Measurements from ENCODE around the gene BATF3. TPM values are rescaled to one million over a fixed set of nuclear protein-coding genes. Genes with fewer than 3 reads are reported as not detected.

BATF3 gene
- total and polyA plus RNA-seq, 2 donors (not counting 3 experiments of a cell fraction or from before 2014, with no cell fraction given): 0.69 to 1.9 TPM

- Histone ChIP-seq H3K27ac (ENCODE audit: insufficient read depth, low read depth, low read length) (no peak overlapping the region), H4K20me1 (replicated peaks; ENCODE audit: control insufficient read depth, extremely low read depth, insufficient read depth, low read length) (no peaks in the 10 kb centered on the region), H3K4me2 (ENCODE audit: insufficient read depth, low read length) (no peak overlapping the region), H3K36me3 (ENCODE audit: control insufficient read depth in 2 of 2, extremely low read depth in 1 of 2, insufficient read depth in 2 of 2, low read length in 2 of 2) (no peaks in the 10 kb centered on the region), H3K9ac (replicated peaks; ENCODE audit: extremely low read depth, insufficient read depth, low read length) (no peak overlapping the region), H3K79me2 (ENCODE audit: control insufficient read depth, insufficient read depth, low read length) (no peaks in the 10 kb centered on the region), H3K4me1 (ENCODE audit: control insufficient read depth, extremely low read depth, insufficient read depth, low read length) (no peaks in the 10 kb centered on the region), H3K9me3 (replicated peaks; ENCODE audit: control insufficient read depth, insufficient read depth, low read length) (no peaks in the 10 kb centered on the region), H3K4me3 (replicated peaks in 1 of 3; ENCODE audit: insufficient read depth in 1 of 3, low read depth in 1 of 3, low read length in 3 of 3) (no peak overlapping the region), H3K27me3 (ENCODE audit: control insufficient read depth in 2 of 2, insufficient read depth in 2 of 2, low read length in 2 of 2) (peaks cover 21 to 32% of the 10 kb centered on the region in 2 experiments), H2AFZ (ENCODE audit: low read depth, low read length) (no peak overlapping the region), H3K9me1 (replicated peaks; ENCODE audit: control insufficient read depth, extremely low read depth, insufficient read depth, low read length) (no peaks in the 10 kb centered on the region)
- TF ChIP-seq POLR2AphosphoS5 (IDR thresholded peaks at IDR 0.05; ENCODE audit: insufficient read depth, low read depth, low read length) (no peak), JUN (IDR thresholded peaks at IDR 0.05; ENCODE audit: borderline replicate concordance, insufficient read depth, insufficient read length, low read depth) (no peak), MAX (IDR thresholded peaks at IDR 0.05; ENCODE audit: insufficient read depth, insufficient read length) (no peak), MYC (IDR thresholded peaks at IDR 0.05; ENCODE audit: low read depth, low read length) (no peak), FOS (IDR thresholded peaks at IDR 0.05; ENCODE audit: borderline replicate concordance, insufficient read depth, low read length) (no peak), GATA2 (IDR thresholded peaks at IDR 0.05; ENCODE audit: insufficient read depth, insufficient read length, low read depth, low read length) (no peak), CTCF (IDR thresholded peaks at IDR 0.05; ENCODE audit: extremely low read depth in 1 of 2, insufficient read depth in 1 of 2, low read depth in 1 of 2, low read length in 2 of 2) (no peak), POLR2A (IDR thresholded peaks at IDR 0.05; ENCODE audit: low read depth, low read length) (no peak), EZH2 (IDR thresholded peaks at IDR 0.05; ENCODE audit: borderline replicate concordance, low read depth, low read length, severe bottlenecking) (no peak)
- dilution Hi-C loops (cut with MboI; ENCODE audit: extremely low pct_ligation_motif_present, low sequenced_read_pairs) (no loop called here), intact Hi-C loops (cut with micrococcal nuclease) (no loop called here)
- no peak for FAIRE-seq
- no peak for DNase-seq (ENCODE audit: low read depth, low spot score)
- CTCF ChIA-PET: interaction anchor here (1.2 to 1.9 kb wide), 3 partner anchors 12 to 60 kb away, joined by 5 to 13 read pairs (median 6); no protein-coding TSS in a partner anchor
- POLR2A ChIA-PET: interaction anchor here (0.6 kb wide), 1 partner anchor 82 kb away, joined by 3 read pairs; the partner anchor contains the start of gene ATF3
- BruUV-seq (replicated peaks): no TSS peak
Measured at GRCh38 chr1:212689758-212690529, 9.7 kb downstream of the BATF3 start.

Data from endothelial cell of umbilical vein (primary cell).